Measurements from ENCODE around the gene SF3A1. TPM values are rescaled to one million over a fixed set of nuclear protein-coding genes. Genes with fewer than 3 reads are reported as not detected.

The SF3A1 gene
- total and polyA plus RNA-seq, 2 of the 8 experiments (the other 6 are each of a cell fraction or from before 2014, with no cell fraction given) = 27.8 to 285 TPM

- no peak for TF ChIP-seq CBX8 (IDR thresholded peaks at IDR 0.05; ENCODE audit: borderline replicate concordance, low read depth, low read length)
- no peak for TF ChIP-seq YY1 (IDR thresholded peaks at IDR 0.05; ENCODE audit: low read depth, low read length)
- no peak for TF ChIP-seq MAFK (IDR thresholded peaks at IDR 0.05; ENCODE audit: low read depth, low read length)
- TF ChIP-seq GTF2F1 (IDR thresholded peaks at IDR 0.05; ENCODE audit: borderline replicate concordance, low read depth, low read length) = no peak
- no peak for TF ChIP-seq CHD1 (IDR thresholded peaks at IDR 0.05; ENCODE audit: low read depth, low read length)
- no peak for TF ChIP-seq TEAD4 (IDR thresholded peaks at IDR 0.05; ENCODE audit: low read depth, low read length)
- no peak for TF ChIP-seq POLR2AphosphoS5 (IDR thresholded peaks at IDR 0.05; ENCODE audit: low read depth, low read length)
- no peak for TF ChIP-seq CTCF (IDR thresholded peaks at IDR 0.05; ENCODE audit: control extremely low read depth in 1 of 3, insufficient read depth in 1 of 3, low read depth in 1 of 3, low read length in 3 of 3)
Observed at GRCh38 chr22:30370641-30371230, 14.0 kb upstream of the SF3A1 start (continued).
